ENCODE results near the gene ATP6V1E1.
"Not testable (repeated sequence)": the region's sequence is repeated elsewhere in the genome, so short reads cannot be mapped to it uniquely, and the experiment has no call there.

Gene ATP6V1E1

GRCh38 chr22:17628406-17629172, at the start of gene ATP6V1E1:
Gene ATP6V1E1 (minus strand): TSS chr22:17628749. CDS start chr22:17628635, 114 bp downstream.
- peak; percentile 92 for DNase-seq

DNA sequence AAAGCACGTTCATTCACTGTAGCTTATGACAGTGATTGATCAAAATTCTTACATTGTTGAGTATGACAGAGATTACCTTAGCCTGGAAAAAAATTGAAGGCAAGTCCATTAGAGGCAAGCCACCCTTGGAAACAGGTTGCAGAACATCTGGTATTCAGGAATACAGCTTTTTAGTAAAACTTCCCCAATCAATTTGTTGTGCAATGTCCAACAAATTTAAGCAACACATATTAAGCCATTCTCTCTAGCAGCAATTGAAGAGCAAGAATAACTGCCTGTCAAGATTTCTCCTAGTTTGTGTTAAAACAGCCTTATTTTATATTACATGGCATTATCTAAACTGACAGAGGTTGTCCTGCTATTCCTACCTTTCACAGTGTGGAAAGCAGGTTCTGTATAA, 47.0 kb upstream of the ATP6V1E1 start:
- no peak for DNase-seq

DNA sequence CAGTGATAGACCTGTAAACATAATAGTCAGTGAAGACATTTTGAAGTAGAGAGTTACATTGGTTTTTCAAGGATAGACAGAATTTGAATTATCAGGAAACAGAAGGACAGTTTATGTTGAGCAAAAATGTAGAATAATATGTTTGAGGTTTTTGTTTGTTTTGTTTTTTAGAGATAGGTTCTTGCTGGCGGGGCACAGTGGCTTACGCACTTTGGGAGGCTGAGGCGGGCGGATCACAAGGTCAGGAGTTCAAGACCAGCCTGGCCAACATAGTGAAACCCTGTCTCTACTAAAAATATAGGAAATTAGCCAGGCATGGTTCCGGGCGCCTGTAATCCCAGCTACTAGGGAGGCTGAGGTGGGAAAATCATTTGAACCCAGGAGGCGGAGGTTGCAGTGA, 45.6 kb upstream of the ATP6V1E1 start:
- no peak for DNase-seq

GRCh38 chr22:17672417-17672991, 44.0 kb upstream of the ATP6V1E1 start:
- DNase-seq: no peak

GRCh38 chr22:17671521-17672092, 43.1 kb upstream of the ATP6V1E1 start:
- not testable (repeated sequence) for DNase-seq

- DNase-seq: no peak
These were observed 37.3 kb upstream of the ATP6V1E1 start for GRCh38 chr22:17665854-17666253.

- no peak for DNase-seq
These were observed 36.7 kb upstream of the ATP6V1E1 start for GRCh38 chr22:17665248-17665647.

GRCh38 chr22:17664414-17665055, 36.0 kb upstream of the ATP6V1E1 start:
- DNase-seq: no peak

- no peak for DNase-seq
These were observed 28.4 kb upstream of the ATP6V1E1 start for GRCh38 chr22:17656870-17657395.

DNA sequence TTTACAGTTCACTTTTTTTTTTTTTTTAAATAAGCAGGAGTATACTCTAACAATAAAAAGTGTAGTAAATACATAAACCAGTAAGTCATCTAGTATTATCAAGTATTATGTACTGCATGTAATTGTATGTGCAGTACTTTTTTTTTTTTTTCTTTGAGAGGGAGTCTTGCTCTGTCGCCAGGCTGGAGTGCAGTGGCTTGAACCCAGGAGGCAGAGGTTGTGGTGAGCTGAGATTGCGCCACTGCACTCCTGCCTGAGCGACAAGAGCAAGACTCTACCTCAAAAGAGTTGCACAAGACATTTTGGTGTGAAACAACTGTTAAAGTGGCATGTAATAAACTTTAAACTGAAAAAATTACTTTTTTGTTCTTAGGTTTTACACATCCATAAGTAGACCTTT, 26.7 kb upstream of the ATP6V1E1 start:
- no peak for DNase-seq

DNA sequence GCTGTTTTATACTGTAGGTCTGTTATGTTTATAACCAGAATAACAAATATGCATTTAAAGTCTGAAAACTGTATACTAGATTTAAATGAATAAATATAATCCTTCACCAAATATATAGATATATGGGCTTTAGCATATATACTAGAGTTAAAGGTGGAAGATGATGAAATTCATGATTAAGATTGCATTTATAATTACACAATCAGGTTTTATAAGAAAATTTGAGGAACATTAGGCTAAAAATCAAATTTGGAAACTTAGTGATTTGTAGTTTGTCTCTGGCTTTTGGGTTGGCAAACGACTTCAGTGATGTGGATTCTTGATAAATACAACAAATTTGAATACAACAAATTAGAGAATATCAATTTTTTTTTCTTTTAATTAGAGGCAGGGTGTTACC, 20.0 kb upstream of the ATP6V1E1 start:
- no peak for DNase-seq

GRCh38 chr22:17647991-17648390, 19.4 kb upstream of the ATP6V1E1 start:
- no peak for DNase-seq

- no peak for DNase-seq
These were observed 18.9 kb upstream of the ATP6V1E1 start for GRCh38 chr22:17647452-17647851.

DNA sequence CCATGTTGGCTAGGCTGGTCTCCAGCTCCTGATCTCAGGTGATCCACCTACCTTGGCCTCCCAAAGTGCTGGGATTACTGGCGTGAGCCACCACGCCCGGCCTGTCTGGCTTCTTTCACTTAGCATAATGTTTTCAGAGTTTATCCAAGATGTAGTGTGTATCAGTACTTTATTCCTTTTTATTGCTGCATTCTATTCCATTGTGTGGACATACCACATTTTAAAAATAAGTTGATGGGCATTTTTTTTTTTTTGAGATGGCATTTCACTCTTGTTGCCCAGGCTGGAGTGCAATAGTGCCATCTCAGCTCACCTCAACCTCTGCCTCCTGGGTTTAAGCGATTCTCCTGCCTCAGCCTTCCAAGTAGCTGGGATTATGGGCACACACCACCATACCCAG, 13.8 kb upstream of the ATP6V1E1 start:
- not testable (repeated sequence) for DNase-seq

- no peak for DNase-seq
These were observed 12.7 kb upstream of the ATP6V1E1 start for GRCh38 chr22:17641269-17641668.

DNA sequence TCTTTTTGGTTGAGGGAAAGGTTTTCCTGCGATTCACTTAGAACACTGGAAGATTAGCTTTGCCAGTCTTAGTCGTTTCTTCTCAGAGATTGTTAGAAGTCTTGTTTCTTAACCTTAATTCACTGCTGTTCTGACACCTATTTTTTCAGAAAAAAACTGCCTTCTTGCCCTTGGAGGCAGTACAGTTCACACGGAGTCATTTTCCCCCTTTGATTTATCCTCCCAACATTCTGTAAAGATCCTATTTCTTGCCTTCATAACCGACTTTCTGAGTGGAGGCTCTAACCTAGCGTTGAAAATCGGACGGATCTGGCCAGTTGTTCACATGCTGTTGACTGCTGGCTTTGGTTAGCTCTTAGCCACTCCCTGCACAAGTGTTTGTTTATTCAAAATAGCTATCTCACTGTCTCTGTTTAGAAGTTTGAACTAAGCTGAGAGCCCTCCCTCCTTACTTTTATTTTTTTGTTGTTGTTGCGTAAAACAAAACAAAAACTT, 10.7 kb upstream of the ATP6V1E1 start:
- no peak for DNase-seq

GRCh38 chr22:17638432-17639246, 10.1 kb upstream of the ATP6V1E1 start, which contains the start of gene BCL2L13:
Gene BCL2L13 (plus strand): TSS chr22:17638757. CDS start chr22:17655712, 16,955 bp downstream.
- peak; percentile 87 for DNase-seq

- DNase-seq: no peak
These were observed 9.6 kb upstream of the ATP6V1E1 start for GRCh38 chr22:17638182-17638431.

GRCh38 chr22:17637490-17638181, 9.1 kb upstream of the ATP6V1E1 start:
- no peak for DNase-seq

DNA sequence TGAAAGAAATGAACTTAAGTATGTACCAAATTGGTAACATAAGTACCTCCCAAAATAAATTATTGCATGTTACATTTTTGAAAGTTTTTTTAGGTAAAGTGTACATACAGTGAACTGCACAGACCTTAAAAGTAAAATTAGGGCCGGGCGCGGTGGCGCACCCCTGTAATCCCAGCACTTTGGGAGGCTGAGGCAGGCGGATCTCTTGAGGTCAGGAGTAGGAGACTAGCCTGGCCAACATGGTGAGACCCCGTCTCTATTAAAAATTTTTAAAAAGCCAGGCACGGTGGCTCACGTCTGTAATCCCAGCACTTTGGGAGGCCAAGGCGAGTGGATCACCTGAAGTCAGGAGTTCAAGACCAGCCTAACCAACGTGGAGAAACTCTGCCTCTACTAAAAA, 8.3 kb upstream of the ATP6V1E1 start:
- not testable (repeated sequence) for DNase-seq

- DNase-seq: no peak
These were observed 6.1 kb upstream of the ATP6V1E1 start for GRCh38 chr22:17634696-17635095.

GRCh38 chr22:17633998-17634323, 5.4 kb upstream of the ATP6V1E1 start:
- DNase-seq: no peak

Data from activated CD8-positive, alpha-beta memory T cell treated with anti-CD3 and anti-CD28 coated beads, Interleukin-2, amount 50 U/mL, for 4 hours (primary cell).